ENCODE data around the gene TGIF2. TPM values are rescaled to one million over a fixed set of nuclear protein-coding genes. Genes with fewer than 3 reads are reported as not detected.
A peak's percentile ranks its signal among the peaks of the same experiment; 100 is the strongest.

The TGIF2 gene
- total and polyA plus RNA-seq, 7 experiments from 2014 or later, result 32.1 to 44.3 (median 37.7) TPM

- no peaks in the 10 kb centered on the region for H3K4me1 ChIP-seq (ENCODE audit: control insufficient read depth in 2 of 2, insufficient read depth in 2 of 2, low read length in 2 of 2)
- no peaks in the 10 kb centered on the region for H3K27me3 Mint-ChIP-seq
- H3K4me3 Mint-ChIP-seq, result no peak overlapping the region
- DNase-seq (no peak), ATAC-seq (no peak)
- ChIA-PET POLR2A (interaction anchor here (1.3 kb wide), 1 partner anchor 76 kb away, joined by 3 read pairs; the partner anchor contains the start of gene RAB5IF), CTCF (no interaction called here)
- H3K4me1 Mint-ChIP-seq, result peaks cover 0 to 4% (median 0%) of the 10 kb centered on the region in 7 donors
- H3K36me3 Mint-ChIP-seq, result peaks cover 0 to 23% (median 13%) of the 10 kb centered on the region in 5 donors
- H3K4me3 ChIP-seq (ENCODE audit: low read length), result no peak overlapping the region
- H3K27ac ChIP-seq (ENCODE audit: low read depth, low read length), result no peak overlapping the region
- no peaks in the 10 kb centered on the region for H3K9me3 Mint-ChIP-seq
- intact Hi-C loops (cut with micrococcal nuclease), result no loop called here
- no peaks in the 10 kb centered on the region for H3K9me3 ChIP-seq (ENCODE audit: control insufficient read depth in 2 of 3, low read length in 3 of 3)
- H3K27ac Mint-ChIP-seq, result peak overlapping the region in 1 of 9 donors; percentile 3
- H3K27me3 ChIP-seq (ENCODE audit: control insufficient read depth in 2 of 2, insufficient read depth in 2 of 2, low read length in 2 of 2), result no peaks in the 10 kb centered on the region
- peaks cover 0 to 39% (median 9%) of the 10 kb centered on the region in 3 experiments for H3K36me3 ChIP-seq (ENCODE audit: control insufficient read depth in 2 of 3, insufficient read depth in 3 of 3, low read length in 3 of 3)
Observed at GRCh38 chr20:36528875-36529417, 44.5 kb upstream of the TGIF2 start.

- Histone ChIP-seq H3K36me3 (ENCODE audit: control insufficient read depth in 2 of 3, insufficient read depth in 3 of 3, low read length in 3 of 3) (peaks cover 0 to 11% (median 0%) of the 10 kb centered on the region in 3 experiments), H3K27ac (ENCODE audit: low read depth, low read length) (no peak overlapping the region), H3K27me3 (ENCODE audit: control insufficient read depth in 2 of 2, insufficient read depth in 2 of 2, low read length in 2 of 2) (no peaks in the 10 kb centered on the region), H3K4me1 (ENCODE audit: control insufficient read depth in 2 of 2, insufficient read depth in 2 of 2, low read length in 2 of 2) (no peaks in the 10 kb centered on the region), H3K4me3 (ENCODE audit: low read length) (no peak overlapping the region), H3K9me3 (ENCODE audit: control insufficient read depth in 2 of 3, low read length in 3 of 3) (no peaks in the 10 kb centered on the region)
- DNase-seq (no peak), ATAC-seq (no peak)
- Mint-ChIP-seq H3K36me3 (peaks cover 0 to 6% (median 2%) of the 10 kb centered on the region in 5 donors), H3K27me3 (peaks cover 0 to under 1% (median 0%) of the 10 kb centered on the region in 5 donors), H3K27ac (no peak overlapping the region), H3K9me3 (no peaks in the 10 kb centered on the region), H3K4me1 (peaks cover 0 to 4% (median 0%) of the 10 kb centered on the region in 7 donors), H3K4me3 (no peak overlapping the region)
- ChIA-PET POLR2A (interaction anchor here (0.5 kb wide), 1 partner anchor 744 kb away, joined by 3 read pairs; no protein-coding TSS in a partner anchor), CTCF (no interaction called here)
- intact Hi-C loops (cut with micrococcal nuclease), result no loop called here
Observed at GRCh38 chr20:36532388-36532787, 41.0 kb upstream of the TGIF2 start.

GRCh38 chr20:36532822-36533221 lies 40.6 kb upstream of the TGIF2 start:
- Histone ChIP-seq H3K36me3 (ENCODE audit: control insufficient read depth in 2 of 3, insufficient read depth in 3 of 3, low read length in 3 of 3) (peaks cover 0 to 7% (median 0%) of the 10 kb centered on the region in 3 experiments), H3K27ac (ENCODE audit: low read depth, low read length) (no peak overlapping the region), H3K9me3 (ENCODE audit: control insufficient read depth in 2 of 3, low read length in 3 of 3) (no peaks in the 10 kb centered on the region), H3K27me3 (ENCODE audit: control insufficient read depth in 2 of 2, insufficient read depth in 2 of 2, low read length in 2 of 2) (no peaks in the 10 kb centered on the region), H3K4me1 (ENCODE audit: control insufficient read depth in 2 of 2, insufficient read depth in 2 of 2, low read length in 2 of 2) (no peaks in the 10 kb centered on the region), H3K4me3 (ENCODE audit: low read length) (no peak overlapping the region)
- CTCF ChIA-PET, result no interaction called here
- intact Hi-C loops (cut with micrococcal nuclease), result no loop called here
- Mint-ChIP-seq H3K27ac (no peak overlapping the region), H3K9me3 (no peaks in the 10 kb centered on the region), H3K4me1 (peaks cover 0 to 4% (median 0%) of the 10 kb centered on the region in 7 donors), H3K36me3 (peaks cover 0 to 4% (median 0%) of the 10 kb centered on the region in 5 donors), H3K4me3 (no peak overlapping the region), H3K27me3 (peaks cover 0 to 3% (median 0%) of the 10 kb centered on the region in 5 donors)
- POLR2A ChIA-PET, result interaction anchor here (0.5 kb wide), 1 partner anchor 743 kb away, joined by 3 read pairs; no protein-coding TSS in a partner anchor
- ATAC-seq (no peak), DNase-seq (no peak)

GRCh38 chr20:36538026-36538722 lies 35.2 kb upstream of the TGIF2 start:
- peaks cover 0 to 3% (median 0%) of the 10 kb centered on the region in 7 donors for H3K4me1 Mint-ChIP-seq
- H3K27ac ChIP-seq (ENCODE audit: low read depth, low read length), result no peak overlapping the region
- H3K27ac Mint-ChIP-seq, result peak overlapping the region in 1 of 9 donors; percentile 48
- no peaks in the 10 kb centered on the region for H3K27me3 ChIP-seq (ENCODE audit: control insufficient read depth in 2 of 2, insufficient read depth in 2 of 2, low read length in 2 of 2)
- DNase-seq (no peak), ATAC-seq (no peak)
- no peak overlapping the region for H3K4me3 Mint-ChIP-seq
- ChIA-PET CTCF (no interaction called here), POLR2A (no interaction called here)
- no peaks in the 10 kb centered on the region for H3K9me3 ChIP-seq (ENCODE audit: control insufficient read depth in 2 of 3, low read length in 3 of 3)
- H3K9me3 Mint-ChIP-seq, result no peaks in the 10 kb centered on the region
- no peaks in the 10 kb centered on the region for H3K36me3 Mint-ChIP-seq
- no peak overlapping the region for H3K4me3 ChIP-seq (ENCODE audit: low read length)
- intact Hi-C loops (cut with micrococcal nuclease), result no loop called here
- no peaks in the 10 kb centered on the region for H3K4me1 ChIP-seq (ENCODE audit: control insufficient read depth in 2 of 2, insufficient read depth in 2 of 2, low read length in 2 of 2)
- no peaks in the 10 kb centered on the region for H3K36me3 ChIP-seq (ENCODE audit: control insufficient read depth in 2 of 3, insufficient read depth in 3 of 3, low read length in 3 of 3)
- peaks cover 0 to 9% (median 0%) of the 10 kb centered on the region in 5 donors for H3K27me3 Mint-ChIP-seq

GRCh38 chr20:36540551-36541211 lies 32.7 kb upstream of the TGIF2 start:
- no peaks in the 10 kb centered on the region for H3K9me3 ChIP-seq (ENCODE audit: control insufficient read depth in 2 of 3, low read length in 3 of 3)
- peaks cover 0 to 3% (median 0%) of the 10 kb centered on the region in 7 donors for H3K4me1 Mint-ChIP-seq
- no peaks in the 10 kb centered on the region for H3K36me3 ChIP-seq (ENCODE audit: control insufficient read depth in 2 of 3, insufficient read depth in 3 of 3, low read length in 3 of 3)
- H3K27ac Mint-ChIP-seq, result peak overlapping the region in 1 of 9 donors; percentile 9
- no peak for ATAC-seq
- H3K27me3 Mint-ChIP-seq, result peaks cover 0 to 9% (median 0%) of the 10 kb centered on the region in 5 donors
- CTCF ChIA-PET, result no interaction called here
- peak overlapping the region in 2 of 10 donors; percentile 30 to 36 for H3K4me3 Mint-ChIP-seq
- no peaks in the 10 kb centered on the region for H3K36me3 Mint-ChIP-seq
- no peak overlapping the region for H3K4me3 ChIP-seq (ENCODE audit: low read length)
- no peaks in the 10 kb centered on the region for H3K27me3 ChIP-seq (ENCODE audit: control insufficient read depth in 2 of 2, insufficient read depth in 2 of 2, low read length in 2 of 2)
- no peaks in the 10 kb centered on the region for H3K9me3 Mint-ChIP-seq
- POLR2A ChIA-PET, result no interaction called here
- DNase-seq, result no peak
- intact Hi-C loops (cut with micrococcal nuclease), result no loop called here
- H3K27ac ChIP-seq (ENCODE audit: low read depth, low read length), result no peak overlapping the region
- H3K4me1 ChIP-seq (ENCODE audit: control insufficient read depth in 2 of 2, insufficient read depth in 2 of 2, low read length in 2 of 2), result no peaks in the 10 kb centered on the region

GRCh38 chr20:36541227-36541767 lies 32.1 kb upstream of the TGIF2 start, which contains the start of gene MYL9:
TSS of gene MYL9 (plus strand) at chr20:36541519. CDS start at chr20:36544885, 3,366 bp downstream.
- Histone ChIP-seq H3K4me1 (ENCODE audit: control insufficient read depth in 2 of 2, insufficient read depth in 2 of 2, low read length in 2 of 2) (no peaks in the 10 kb centered on the region), H3K36me3 (ENCODE audit: control insufficient read depth in 2 of 3, insufficient read depth in 3 of 3, low read length in 3 of 3) (no peaks in the 10 kb centered on the region), H3K27ac (ENCODE audit: low read depth, low read length) (no peak within 1 kb of the TSS), H3K27me3 (ENCODE audit: control insufficient read depth in 2 of 2, insufficient read depth in 2 of 2, low read length in 2 of 2) (no peaks in the 10 kb centered on the region), H3K4me3 (ENCODE audit: low read length) (no peak within 1 kb of the TSS), H3K9me3 (ENCODE audit: control insufficient read depth in 2 of 3, low read length in 3 of 3) (no peaks in the 10 kb centered on the region)
- H3K27me3 Mint-ChIP-seq, result peaks cover 0 to 9% (median 0%) of the 10 kb centered on the region in 5 donors
- H3K27ac Mint-ChIP-seq, result peak within 1 kb of the TSS in 1 of 9 donors; percentile 9
- no peaks in the 10 kb centered on the region for H3K9me3 Mint-ChIP-seq
- CTCF ChIA-PET, result no interaction called here
- H3K4me3 Mint-ChIP-seq, result peak within 1 kb of the TSS in 2 of 10 donors; percentile 30 to 36
- intact Hi-C loops (cut with micrococcal nuclease), result no loop called here
- H3K36me3 Mint-ChIP-seq, result no peaks in the 10 kb centered on the region
- DNase-seq (peak in 1 of 9 donors; percentile 27), ATAC-seq (peak; percentile 81)
- POLR2A ChIA-PET, result no interaction called here
- H3K4me1 Mint-ChIP-seq, result peaks cover 0 to 3% (median 0%) of the 10 kb centered on the region in 7 donors

Data from naive thymus-derived CD4-positive, alpha-beta T cell (primary cell).